GM12878 (cell line): ENCODE measurements around the gene MGP. TPM values are rescaled to one million over a fixed set of nuclear protein-coding genes. Genes with fewer than 3 reads are reported as not detected.
A peak's percentile ranks its signal among the peaks of the same experiment; 100 is the strongest.

Source experiments
- ATAC-seq: fragments of 200-7000 bp; cut with Tn5 transposase; 3 replicates; pipeline ENCODE4 v1.9.1; 2020; ENCODE audit warnings: mild to moderate bottlenecking, moderate library complexity
- BruUV-seq: library from RNA; stranded (reverse); fragments of 400-500 nt; replicated peaks from 2 replicates; lab custom pipeline; 2021; lab: Mats Ljungman, UMichigan
- CTCF ChIA-PET: fragments of 300-600 bp; sonication (Branson Sonifier 250); formaldehyde crosslinking; extraction: SDS; loops from one replicate; lab custom pipeline; 2021; ENCODE audit warnings: inconsistent platforms; lab: Yijun Ruan, JAX
- POLR2A ChIA-PET: fragments of 350-600 bp; formaldehyde crosslinking; extraction: SDS; loops from one replicate; lab custom pipeline; 2021; ENCODE audit warnings: inconsistent platforms; lab: Charles Lee
- RAD21 ChIA-PET: fragments of 300-600 bp; sonication (Branson Sonifier 250); formaldehyde crosslinking; loops from one replicate; lab custom pipeline; 2023; ENCODE audit warnings: antibody characterized with exemption; ENCODE audit not compliant: unreplicated experiment; lab: Charles Lee
- SMC1A ChIA-PET: fragments of 300-600 bp; sonication (Branson Sonifier 250); formaldehyde crosslinking; loops from one replicate; lab custom pipeline; 2023; ENCODE audit not compliant: unreplicated experiment, uncharacterized antibody; lab: Charles Lee
- DNase-seq: peaks from one replicate; pipeline ENCODE4 v3.0.0-alpha.2; 2011; ENCODE audit warnings: low read depth, low spot score
- FAIRE-seq: peaks from 3 replicates; lab custom pipeline; 2011; peaks lifted over from hg19 to GRCh38; lab: Jason Lieb, UNC
- H2AFZ ChIP-seq: 2 replicates; pipeline ENCODE4 v1.6.0; 2011; ENCODE audit warnings: low read depth, low read length, control low read depth; ENCODE audit not compliant: control insufficient read depth
- H3K27ac ChIP-seq: 2 replicates; pipeline ENCODE4 v1.5.1; 2011; ENCODE audit warnings: control low read depth; ENCODE audit not compliant: control insufficient read depth, insufficient read depth
- H3K27me3 ChIP-seq, 2 experiments: replicated peaks in 1 of 2; 2 replicates each; pipeline versions ENCODE4 v1.6.0 to v1.6.1; 2011; ENCODE audit warnings: low read length in 1 of 2; ENCODE audit not compliant: control insufficient read depth in 2 of 2, insufficient read depth in 2 of 2
- H3K36me3 ChIP-seq, 2 experiments: 2 replicates each; pipeline ENCODE4 v1.5.1; 2011; ENCODE audit warnings: low read length in 1 of 2; ENCODE audit not compliant: control insufficient read depth in 2 of 2, insufficient read depth in 2 of 2
- H3K4me1 ChIP-seq: 2 replicates; pipeline ENCODE4 v1.6.1; 2011; ENCODE audit warnings: mild to moderate bottlenecking, low read length, moderate library complexity, mixed read lengths; ENCODE audit not compliant: control insufficient read depth, insufficient read depth
- H3K4me2 ChIP-seq: 2 replicates; pipeline ENCODE4 v1.6.0; 2011; ENCODE audit warnings: control low read depth; ENCODE audit not compliant: control insufficient read depth, insufficient read depth
- H3K4me3 ChIP-seq: fragments of 200-600 bp; sonication (generic); 2 replicates; pipeline ENCODE4 v1.5.1; 2016
- H3K79me2 ChIP-seq: 2 replicates; pipeline ENCODE4 v1.6.0; 2011; ENCODE audit warnings: low read length; ENCODE audit not compliant: control insufficient read depth, insufficient read depth
- H3K9ac ChIP-seq: 2 replicates; pipeline ENCODE4 v1.8.0; 2011; ENCODE audit warnings: low read length, control low read depth, mixed read lengths; ENCODE audit not compliant: control insufficient read depth, insufficient read depth
- H3K9me3 ChIP-seq: replicated peaks from 3 replicates; pipeline ENCODE4 v1.5.1; 2011; ENCODE audit warnings: mild to moderate bottlenecking, low read length; ENCODE audit not compliant: control insufficient read depth, insufficient read depth
- H4K20me1 ChIP-seq: 2 replicates; pipeline ENCODE4 v1.6.0; 2011; ENCODE audit not compliant: control insufficient read depth, insufficient read depth
- BACH1 ChIP-seq: fragments of 450-650 bp; IDR thresholded peaks from 2 replicates; pipeline ENCODE4 v1.6.1; 2017; ENCODE audit warnings: mild to moderate bottlenecking, borderline replicate concordance
- CBX5 ChIP-seq: sonication (generic); IDR thresholded peaks from 2 replicates; pipeline ENCODE4 v1.6.1; 2016; ENCODE audit warnings: low read depth, moderate library complexity, mild to moderate bottlenecking, inconsistent platforms
- CEBPB ChIP-seq, 2 experiments: fragments of 150-350 bp in 1 of 2; IDR thresholded peaks; 2 replicates each; pipeline ENCODE4 v1.6.1; 2012 to 2014; ENCODE audit warnings: low read depth in 2 of 2, low read length in 2 of 2, borderline replicate concordance in 1 of 2, inconsistent platforms in 1 of 2
- CREM ChIP-seq: IDR thresholded peaks from 2 replicates; pipeline ENCODE4 v1.6.1; 2014; ENCODE audit warnings: antibody characterized with exemption, low read depth
- DPF2 ChIP-seq: fragments of 450-650 bp; IDR thresholded peaks from 2 replicates; pipeline ENCODE4 v1.6.1; 2017; ENCODE audit warnings: mild to moderate bottlenecking
- HCFC1 ChIP-seq: fragments of 150-350 bp; IDR thresholded peaks from 2 replicates; pipeline ENCODE4 v1.6.1; 2014; ENCODE audit warnings: low read length
- HDAC6 ChIP-seq: fragments of 200-600 bp; sonication (generic); IDR thresholded peaks from one replicate; pipeline ENCODE4 v1.8.0; 2017; ENCODE audit warnings: antibody characterized with exemption; ENCODE audit not compliant: unreplicated experiment
- IKZF1 ChIP-seq: fragments of 450-650 bp; conservative IDR thresholded peaks from 2 replicates; pipeline ENCODE4 v1.6.1; 2017; ENCODE audit warnings: antibody characterized with exemption, mild to moderate bottlenecking
- KDM1A ChIP-seq: fragments of 200-600 bp; sonication (generic); IDR thresholded peaks from 2 replicates; pipeline ENCODE4 v1.6.1; 2016; ENCODE audit warnings: borderline replicate concordance
- MTA3 ChIP-seq: IDR thresholded peaks from 2 replicates; pipeline ENCODE4 v1.6.1; 2012; ENCODE audit warnings: low read length, inconsistent platforms, borderline replicate concordance
- MYC ChIP-seq: IDR thresholded peaks from 2 replicates; pipeline ENCODE4 v1.6.1; 2011; ENCODE audit warnings: mild to moderate bottlenecking, low read length, moderate library complexity, inconsistent platforms; ENCODE audit not compliant: insufficient read depth, insufficient replicate concordance, insufficient read length, severe bottlenecking
- NFIC ChIP-seq: IDR thresholded peaks from 2 replicates; pipeline ENCODE4 v1.6.1; 2012; ENCODE audit warnings: low read depth, mild to moderate bottlenecking, inconsistent platforms, low read length, moderate library complexity
- NFYB ChIP-seq: IDR thresholded peaks from 2 replicates; pipeline ENCODE4 v1.6.1; 2011; ENCODE audit warnings: low read depth, mild to moderate bottlenecking, low read length, improper control_type of control experiment, moderate library complexity; ENCODE audit not compliant: insufficient read depth
- RB1 ChIP-seq: fragments of 450-650 bp; formaldehyde crosslinking; IDR thresholded peaks from 2 replicates; pipeline ENCODE4 v1.6.1; 2017; ENCODE audit warnings: mild to moderate bottlenecking, borderline replicate concordance
- RFX5 ChIP-seq: IDR thresholded peaks from 2 replicates; pipeline ENCODE4 v1.6.1; 2011; ENCODE audit warnings: low read depth, low read length, improper control_type of control experiment
- SIN3A ChIP-seq: IDR thresholded peaks from 2 replicates; pipeline ENCODE4 v1.6.1; 2012; ENCODE audit warnings: low read depth, low read length, improper control_type of control experiment
- SREBF1 ChIP-seq: IDR thresholded peaks from 2 replicates; pipeline ENCODE4 v1.6.1; 2012; ENCODE audit warnings: mild to moderate bottlenecking, low read length
- TARDBP ChIP-seq: IDR thresholded peaks from 2 replicates; pipeline ENCODE4 v1.6.1; 2016; ENCODE audit warnings: borderline replicate concordance
- YBX1 ChIP-seq: fragments of 450-650 bp; IDR thresholded peaks from 2 replicates; pipeline ENCODE4 v1.6.1; 2016; ENCODE audit warnings: antibody characterized with exemption
- ZNF384 ChIP-seq: IDR thresholded peaks from 2 replicates; pipeline ENCODE4 v1.6.1; 2012; ENCODE audit warnings: low read depth, mild to moderate bottlenecking, low read length, improper control_type of control experiment, borderline replicate concordance
- ZZZ3 ChIP-seq: IDR thresholded peaks from 2 replicates; pipeline ENCODE4 v1.6.1; 2011; ENCODE audit warnings: low read depth; ENCODE audit not compliant: control insufficient read depth, insufficient read length
- WGBS: methylation state at CpG from one replicate; pipeline ENCODE4 v1.1.6; 2016; ENCODE audit warnings: low lambda C conversion rate; ENCODE audit not compliant: insufficient replicate concordance, insufficient coverage; ENCODE audit errors: missing lambda C conversion rate; 5-methylcytosine and 5-hydroxymethylcytosine counted together
- in situ Hi-C: fragments of 300-500 bp; cut with MboI; formaldehyde crosslinking; loops from 9 replicates; pipeline ENCODE4 v1.14.3; 2018; ENCODE audit warnings: mixed read lengths
- intact Hi-C: fragments of 100-400 bp; cut with micrococcal nuclease; formaldehyde crosslinking; loops from one replicate; pipeline ENCODE4 v1.14.2; 2022; ENCODE audit not compliant: unreplicated experiment
- polyA plus RNA-seq, 11 experiments: library from polyadenylated mRNA; depleted of rRNA in 4 of 11; unstranded in 6 of 11; stranded (reverse) in 5 of 11; fragments of >200 nt; fragmentation: Nextera tagmentation in 4 of 11; fragmentation: Illumina TruSeq in 1 of 11; extraction: Ambion mirVana in 4 of 11; extraction: Trizol in 1 of 11; gene quantifications; 1 replicate in 1 of 11; 2 replicates in 10 of 11; pipeline versions ENCODE4 v1.2.1 to v1.2.3, GENCODE V29; 2011 to 2016; ENCODE audit warnings: inconsistent platforms in 2 of 11, missing spikeins in 2 of 11, low read depth in 1 of 11
- total RNA-seq, 4 experiments: library from RNA; depleted of rRNA in 3 of 4; stranded (reverse); fragments of >200 nt in 3 of 4; fragmentation: Illumina TruSeq in 1 of 4; extraction: Trizol in 1 of 4; gene quantifications; 2 replicates each; pipeline versions ENCODE4 v1.2.1 to v1.2.3, GENCODE V29; 2013 to 2021

Gene MGP
- total and polyA plus RNA-seq, 10 of the 15 experiments (the other 5 are each of a cell fraction or from before 2014, with no cell fraction given): 0.21 to 1.2 TPM; not detected in 8

DNA sequence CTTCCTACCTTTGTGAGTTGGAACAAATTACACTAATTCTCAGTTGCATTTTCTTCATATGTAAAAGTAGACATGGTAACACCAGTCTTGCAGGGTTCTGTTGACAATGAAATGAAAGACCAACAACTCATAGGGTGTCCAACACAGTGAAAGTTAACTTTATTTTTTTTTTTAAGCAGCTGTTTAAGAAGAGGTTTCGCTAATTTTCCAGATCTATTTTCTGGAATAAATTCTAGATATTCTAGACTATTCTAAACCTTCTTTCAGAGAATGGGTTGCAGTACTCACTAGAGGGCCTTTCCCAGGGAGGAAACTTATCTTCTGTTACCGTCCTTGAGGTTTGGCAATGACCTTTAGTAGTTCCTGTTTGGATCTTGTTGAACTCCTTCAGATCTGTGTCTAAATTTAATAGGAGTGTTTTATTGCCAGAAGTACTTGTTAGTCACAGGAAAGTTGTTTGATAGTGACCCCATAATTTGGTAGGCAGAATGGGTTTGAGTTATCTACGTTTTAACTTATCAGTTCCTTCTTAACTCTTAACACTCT, 39.5 kb downstream of the MGP start (continued):
- TF ChIP-seq ZZZ3 (no peak), CBX5 (no peak), CEBPB (IDR thresholded peaks at IDR 0.05; ENCODE audit: borderline replicate concordance in 1 of 2, low read depth in 2 of 2, low read length in 2 of 2) (no peak)

DNA sequence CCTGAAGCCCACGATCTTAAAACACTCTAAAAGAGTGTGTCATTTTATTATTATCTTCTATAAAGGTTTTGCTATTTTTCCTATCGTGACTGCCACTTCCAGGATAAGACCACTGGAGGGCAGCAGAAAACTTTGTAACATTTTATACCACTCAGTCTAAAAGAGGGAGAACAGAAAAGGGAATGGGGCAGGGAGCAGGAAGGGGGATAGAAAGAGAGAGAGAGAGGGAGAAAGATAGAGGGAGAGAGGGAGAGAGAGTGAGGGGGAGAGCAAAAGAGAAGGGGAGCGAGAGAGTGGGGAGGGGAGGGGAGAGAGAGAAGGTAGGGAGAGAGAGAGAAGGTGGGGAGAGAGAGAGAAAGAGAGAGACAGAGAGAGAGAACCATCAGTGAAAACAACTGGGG, 40.3 kb downstream of the MGP start:
- WGBS: 0% methylated on average over 3 of the region's 3 CpGs
- Histone ChIP-seq H4K20me1 (no peaks in the 10 kb centered on the region), H3K9me3 (no peaks in the 10 kb centered on the region), H3K4me2 (no peak overlapping the region), H3K79me2 (no peaks in the 10 kb centered on the region), H3K36me3 (no peaks in the 10 kb centered on the region), H3K4me3 (no peak overlapping the region), H3K4me1 (no peaks in the 10 kb centered on the region), H3K27me3 (no peaks in the 10 kb centered on the region; a peak in 1 of 4 replicates), H3K27ac (no peak overlapping the region), H3K9ac (no peak overlapping the region), H2AFZ (peak overlapping the region; percentile 33; the same call in 1 of the 2 replicates)
- FAIRE-seq (no peak), DNase-seq (no peak), ATAC-seq (peak; percentile 82)
- in situ Hi-C loops (loop anchor here (5.0 kb wide), 1 partner anchor 152 kb away; no protein-coding TSS in a partner anchor), intact Hi-C loops (loop anchor here (1.0 to 5.0 kb wide), 5 partner anchors 37 to 422 kb away; partner anchors contain the start of gene ERP27)
- ChIA-PET CTCF (interaction anchor here (0.7 to 9.9 kb wide), 12 partner anchors 8 to 376 kb away, joined by 3 to 104 read pairs (median 6); partner anchors contain the start of gene RERG), SMC1A (interaction anchor here (0.6 to 15.6 kb wide), 14 partner anchors 10 to 151 kb away, joined by 3 to 242 read pairs (median 4); partner anchors contain the start of gene ERP27), RAD21 (interaction anchor here (0.7 to 4.8 kb wide), 7 partner anchors 24 to 376 kb away, joined by 3 to 70 read pairs (median 3); partner anchors contain the start of genes ERP27 and RERG), POLR2A (no interaction called here)
- BruUV-seq: no TSS peak
- TF ChIP-seq NFYB: no peak
- no peak for TF ChIP-seq IKZF1
- no peak for TF ChIP-seq HDAC6
- TF ChIP-seq DPF2: no peak
- 0 out of 2 replicates have a peak, but pooled peaks have one; percentile 80 for TF ChIP-seq YBX1
- no peak for TF ChIP-seq CEBPB (IDR thresholded peaks at IDR 0.05; ENCODE audit: borderline replicate concordance in 1 of 2, low read depth in 2 of 2, low read length in 2 of 2)
- TF ChIP-seq RFX5: no peak
- TF ChIP-seq CREM: no peak
- TF ChIP-seq TARDBP: no peak
- no peak for TF ChIP-seq MYC
- TF ChIP-seq MTA3: no peak
- no peak for TF ChIP-seq BACH1
- TF ChIP-seq RB1: 0 out of 2 replicates have a peak, but pooled peaks have one; percentile 21
- TF ChIP-seq HCFC1: no peak
- no peak for TF ChIP-seq SIN3A
- TF ChIP-seq NFIC: no peak
- no peak for TF ChIP-seq SREBF1
- TF ChIP-seq KDM1A: no peak
- peak; percentile 48; the same call in 1 of the 2 replicates for TF ChIP-seq ZNF384
